Small intestine (tissue), 16 donors: ENCODE results near the gene SCGB2A2. TPM values are rescaled to one million over a fixed set of nuclear protein-coding genes. Genes with fewer than 3 reads are reported as not detected.

Experiments
- DNase-seq, 2 donors: peaks; one replicate each; pipeline versions ENCODE4 v3.0.0 to v3.0.0-alpha.2; 2013
- FAIRE-seq: peaks from 2 replicates; lab custom pipeline; 2012; peaks lifted over from hg19 to GRCh38; lab: Jason Lieb, UNC
- H3K27ac ChIP-seq, 3 donors: one replicate each; pipeline ENCODE4 v1.5.1; 2013; ENCODE audit warnings: low read length in 2 of 3, mild to moderate bottlenecking in 2 of 3, control low read depth in 1 of 3, inconsistent platforms in 1 of 3, low read depth in 1 of 3, moderate library complexity in 1 of 3
- H3K27me3 ChIP-seq, 3 donors: one replicate each; pipeline ENCODE4 v1.6.1; 2013; ENCODE audit warnings: low read length in 3 of 3, inconsistent platforms in 1 of 3; ENCODE audit not compliant: control insufficient read depth in 3 of 3, insufficient read depth in 3 of 3
- H3K36me3 ChIP-seq, 3 donors: one replicate each; pipeline ENCODE4 v1.6.1; 2013; ENCODE audit warnings: low read length in 3 of 3, inconsistent platforms in 1 of 3, low read depth in 1 of 3, mild to moderate bottlenecking in 1 of 3, moderate library complexity in 1 of 3; ENCODE audit not compliant: control insufficient read depth in 3 of 3, insufficient read depth in 2 of 3
- H3K4me1 ChIP-seq, 3 donors: one replicate each; pipeline ENCODE4 v1.6.1; 2013; ENCODE audit warnings: low read length in 2 of 3, inconsistent platforms in 1 of 3, low read depth in 1 of 3, mild to moderate bottlenecking in 1 of 3, moderate library complexity in 1 of 3; ENCODE audit not compliant: control insufficient read depth in 3 of 3, insufficient read depth in 2 of 3
- H3K4me3 ChIP-seq, 3 donors: one replicate each; pipeline ENCODE4 v1.5.1; 2013; ENCODE audit warnings: low read length in 3 of 3, control low read depth in 1 of 3, inconsistent platforms in 1 of 3, low read depth in 1 of 3, mild to moderate bottlenecking in 1 of 3, moderate library complexity in 1 of 3
- H3K9me3 ChIP-seq, 2 donors: one replicate each; pipeline ENCODE4 v1.6.1; 2013; ENCODE audit warnings: low read depth in 1 of 2, low read length in 1 of 2; ENCODE audit not compliant: control insufficient read depth in 2 of 2, insufficient read depth in 1 of 2
- WGBS, 3 donors: extraction: QIAGEN DNeasy Blood & Tissue Kit; methylation state at CpG; one replicate each; pipeline ENCODE4 v1.1.7; 2013; 5-methylcytosine and 5-hydroxymethylcytosine counted together
- long read RNA-seq, 10 donors: transcript quantifications; one replicate each; lab custom pipeline, GENCODE V29; 2026
- polyA plus RNA-seq, 4 donors: library from polyadenylated mRNA; stranded (reverse) in 3 of 4; unstranded in 1 of 4; fragments of 200-250 nt in 3 of 4; fragments of 120-200 nt in 1 of 4; gene quantifications; one replicate each; pipeline versions ENCODE4 v1.2.1 to v1.2.3, GENCODE V29; 2013
- donor health status: healthy with polysubstance abuse.
- donor health status: control.
- donor health status: control.
- donor health status: Bipolar disorder and iron deficiency.
- donor health status: healthy.

SCGB2A2 gene
- not detected for polyA plus RNA-seq
- long read RNA-seq, donor 1 = 0 reads
- long read RNA-seq, donor 2 = 0 reads
- long read RNA-seq, donor 3 = 0 reads
- long read RNA-seq, donor 4 = 0 reads
- long read RNA-seq, donor 5 = 0 reads
- long read RNA-seq, donor 6 = 0 reads
- long read RNA-seq, donor 7 = 0 reads
- long read RNA-seq, donor 8 = 0 reads
- long read RNA-seq, donor 9 = 0 reads
- long read RNA-seq, donor 10 = 0 reads

DNA sequence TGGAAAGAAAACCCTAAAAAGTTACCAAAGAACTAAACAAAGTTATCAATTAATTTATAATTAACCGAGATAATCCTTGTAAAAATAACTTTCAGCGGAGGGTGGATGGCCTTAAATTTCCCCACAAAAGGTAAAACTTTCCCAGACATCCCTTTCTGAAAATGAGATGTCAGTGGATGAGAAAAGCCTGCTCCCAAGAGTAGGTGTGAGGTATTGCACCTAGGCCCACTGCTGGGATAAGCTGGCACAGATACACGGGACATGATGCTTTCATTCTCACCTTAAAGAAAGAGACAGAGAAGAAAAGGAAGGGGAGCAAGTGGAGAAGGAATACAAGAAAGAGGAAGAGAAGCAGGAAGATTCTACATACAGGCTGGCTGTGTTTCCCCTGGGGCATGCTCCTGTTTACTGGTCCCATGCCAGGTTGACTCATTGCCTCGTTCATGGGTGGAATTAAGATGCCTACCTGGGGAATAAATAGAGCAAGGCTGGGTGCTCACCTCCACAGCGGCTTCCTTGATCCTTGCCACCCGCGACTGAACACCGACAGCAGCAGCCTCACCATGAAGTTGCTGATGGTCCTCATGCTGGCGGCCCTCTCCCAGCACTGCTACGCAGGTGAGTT lies at the start of gene SCGB2A2:
SCGB2A2 (plus strand) TSS at position 505 of the 625 bp plus-strand sequence; CDS start at position 564, 59 bp downstream.
- H3K9me3 ChIP-seq = no peaks in the 10 kb centered on the region
- DNase-seq (no peak), FAIRE-seq (no peak)
- H3K36me3 ChIP-seq = no peaks in the 10 kb centered on the region
- WGBS, 3 donors = 63 to 75% (median 70%) methylated on average over 10 of the region's 10 CpGs
- H3K27ac ChIP-seq = no peak within 1 kb of the TSS
- H3K27me3 ChIP-seq = peaks cover 0 to 5% (median 4%) of the 10 kb centered on the region in 3 donors
- no peak within 1 kb of the TSS for H3K4me3 ChIP-seq
- no peaks in the 10 kb centered on the region for H3K4me1 ChIP-seq

DNA sequence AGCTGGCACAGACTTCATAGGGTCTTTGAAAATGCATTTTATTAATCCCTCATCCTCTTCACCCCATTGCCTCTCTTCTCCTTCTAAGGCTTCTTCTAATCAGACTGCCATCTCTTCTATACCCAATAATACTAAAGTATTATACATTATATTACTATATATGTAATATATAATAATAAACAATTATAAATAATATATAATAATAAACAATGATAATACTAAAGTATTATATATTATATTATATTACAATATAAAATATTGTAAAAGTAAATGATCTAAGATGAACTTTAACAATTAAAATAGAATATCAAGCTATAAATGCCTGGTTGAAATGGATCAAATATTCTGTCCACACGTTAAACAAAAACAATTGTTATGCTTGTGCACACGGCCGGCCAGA lies 48.5 kb upstream of the SCGB2A2 start:
- peaks cover 0 to 16% of the 10 kb centered on the region in 2 donors for H3K9me3 ChIP-seq
- no peaks in the 10 kb centered on the region for H3K36me3 ChIP-seq
- no peak overlapping the region for H3K27ac ChIP-seq
- FAIRE-seq = peak; percentile 53
- DNase-seq = no peak
- no peak overlapping the region for H3K4me3 ChIP-seq
- H3K4me1 ChIP-seq = no peaks in the 10 kb centered on the region
- peaks cover 0 to 5% (median 0%) of the 10 kb centered on the region in 3 donors for H3K27me3 ChIP-seq
- 83 to 94% (median 92%) methylated on average over 3 of the region's 3 CpGs for WGBS, 3 donors

DNA sequence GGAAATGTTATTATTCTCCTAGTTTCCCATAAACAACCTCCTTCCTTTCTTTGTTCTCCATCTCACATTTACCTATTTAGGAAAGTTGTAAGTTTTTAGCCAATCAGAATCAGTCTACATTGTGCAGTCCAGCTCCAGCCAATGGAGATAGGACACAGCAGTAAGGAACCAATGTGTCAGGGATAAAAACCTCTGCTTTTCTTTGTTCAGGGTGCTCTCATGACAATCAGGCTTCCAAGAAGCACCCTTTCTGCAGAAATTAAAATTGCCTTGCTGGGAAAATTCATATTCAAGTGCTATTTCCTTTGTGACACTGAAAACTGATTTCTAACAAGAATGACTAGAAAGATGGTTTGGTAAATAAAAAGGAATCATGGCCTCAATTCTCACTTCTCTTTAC lies 46.9 kb upstream of the SCGB2A2 start:
- H3K9me3 ChIP-seq = peaks cover 0 to 16% of the 10 kb centered on the region in 2 donors
- H3K4me1 ChIP-seq = no peaks in the 10 kb centered on the region
- H3K4me3 ChIP-seq = no peak overlapping the region
- no peak overlapping the region for H3K27ac ChIP-seq
- DNase-seq (no peak), FAIRE-seq (no peak)
- no peaks in the 10 kb centered on the region for H3K36me3 ChIP-seq
- peaks cover 0 to 5% (median 0%) of the 10 kb centered on the region in 3 donors for H3K27me3 ChIP-seq

DNA sequence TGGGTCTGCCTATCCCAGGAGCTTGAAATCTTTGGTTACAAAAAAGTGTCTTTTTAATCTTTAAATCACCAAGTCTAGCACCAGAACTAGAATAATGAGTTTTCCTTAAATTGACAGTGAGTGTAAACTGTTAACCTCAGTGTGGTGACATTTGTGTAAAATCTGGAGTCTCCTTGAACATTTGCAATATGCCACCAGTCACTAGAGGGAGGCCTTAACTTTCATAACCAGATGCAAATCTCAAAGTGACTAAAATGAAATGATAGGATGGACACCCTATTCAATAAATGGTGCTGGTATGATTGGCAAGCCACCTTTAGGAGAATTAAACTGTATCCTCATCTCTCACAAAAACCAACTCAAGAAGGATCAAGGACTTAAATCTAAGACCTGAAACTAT lies 36.2 kb upstream of the SCGB2A2 start:
- H3K36me3 ChIP-seq = no peaks in the 10 kb centered on the region
- FAIRE-seq (no peak), DNase-seq (no peak)
- H3K4me3 ChIP-seq = no peak overlapping the region
- no peaks in the 10 kb centered on the region for H3K4me1 ChIP-seq
- peaks cover 0 to 2% (median 0%) of the 10 kb centered on the region in 3 donors for H3K27me3 ChIP-seq
- H3K9me3 ChIP-seq = no peaks in the 10 kb centered on the region
- H3K27ac ChIP-seq = no peak overlapping the region

DNA sequence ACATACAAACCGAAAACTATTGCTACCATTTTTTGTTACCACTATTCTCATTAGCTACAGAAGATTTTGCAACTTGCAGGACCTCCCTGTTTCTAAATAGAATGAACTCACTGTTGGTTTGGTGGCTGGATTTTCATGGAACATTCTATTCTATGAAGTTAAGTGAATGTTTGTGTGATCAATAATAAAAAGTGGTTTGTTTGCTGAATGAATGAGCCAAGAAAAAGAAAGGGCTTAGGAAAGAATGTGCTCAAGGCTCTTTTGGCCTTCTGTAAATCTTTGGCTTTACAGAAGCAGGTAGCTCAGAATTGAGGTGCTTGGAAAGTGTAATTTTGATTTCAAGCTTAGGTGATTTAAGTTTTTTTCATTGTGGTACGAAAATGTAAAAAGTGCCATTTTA lies 33.8 kb upstream of the SCGB2A2 start:
- no peaks in the 10 kb centered on the region for H3K36me3 ChIP-seq
- DNase-seq (no peak), FAIRE-seq (no peak)
- H3K9me3 ChIP-seq = no peaks in the 10 kb centered on the region
- 68 to 74% (median 71%) methylated on average over 2 of the region's 2 CpGs for WGBS, 3 donors
- no peak overlapping the region for H3K27ac ChIP-seq
- peaks cover 0 to 3% (median 2%) of the 10 kb centered on the region in 3 donors for H3K27me3 ChIP-seq
- H3K4me1 ChIP-seq = no peaks in the 10 kb centered on the region
- H3K4me3 ChIP-seq = no peak overlapping the region

DNA sequence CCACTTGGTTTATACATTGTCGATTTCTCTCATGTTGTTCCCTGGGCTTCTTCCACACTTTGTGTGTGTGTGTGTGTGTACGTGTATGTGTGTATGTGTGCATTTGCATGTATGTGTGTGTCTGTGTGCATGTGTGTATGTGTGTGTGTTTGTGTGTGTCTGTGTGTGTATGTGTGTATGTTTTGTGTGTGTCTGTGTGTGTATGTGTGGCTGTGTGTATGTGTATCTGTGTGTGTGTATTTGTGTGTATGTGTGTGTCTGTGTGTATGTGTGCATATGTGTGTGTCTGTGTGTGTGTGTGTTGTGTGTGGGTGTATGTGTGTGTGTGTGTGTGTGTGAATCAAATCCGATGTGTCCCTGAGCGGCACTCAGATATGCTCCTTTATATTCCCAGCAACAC lies 32.5 kb upstream of the SCGB2A2 start:
- Histone ChIP-seq H3K36me3 (no peaks in the 10 kb centered on the region), H3K4me1 (no peaks in the 10 kb centered on the region), H3K27ac (no peak overlapping the region), H3K27me3 (peaks cover 0 to 4% (median 3%) of the 10 kb centered on the region in 3 donors), H3K4me3 (no peak overlapping the region), H3K9me3 (no peaks in the 10 kb centered on the region)
- WGBS, 3 donors = 66 to 68% (median 67%) methylated on average over 4 of the region's 4 CpGs
- DNase-seq (no peak), FAIRE-seq (no peak)

DNA sequence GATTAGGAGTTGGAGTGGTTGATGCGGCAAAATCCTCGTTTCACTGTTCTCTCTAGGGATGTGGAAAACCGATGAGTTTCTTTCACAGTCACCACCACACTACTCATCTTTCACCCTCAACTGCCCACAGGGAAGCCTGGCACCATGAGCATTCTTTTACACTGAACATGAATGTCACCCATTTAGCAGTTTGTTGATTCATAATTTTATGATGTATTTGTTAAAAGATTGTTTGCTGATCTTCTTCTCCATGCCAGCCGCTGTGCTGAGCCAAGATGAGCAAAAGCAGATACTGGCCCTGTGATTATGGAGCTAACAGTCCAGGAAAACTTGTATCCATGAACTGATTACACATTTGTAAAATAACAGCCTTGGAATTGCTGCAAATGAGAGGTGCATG lies 31.8 kb upstream of the SCGB2A2 start:
- no peak overlapping the region for H3K27ac ChIP-seq
- no peak for DNase-seq
- H3K27me3 ChIP-seq = peaks cover 0 to 5% (median 4%) of the 10 kb centered on the region in 3 donors
- FAIRE-seq = no peak
- no peak overlapping the region for H3K4me3 ChIP-seq
- 83 to 86% (median 84%) methylated on average over 4 of the region's 4 CpGs for WGBS, 3 donors
- no peaks in the 10 kb centered on the region for H3K36me3 ChIP-seq
- H3K9me3 ChIP-seq = no peaks in the 10 kb centered on the region
- H3K4me1 ChIP-seq = no peaks in the 10 kb centered on the region

DNA sequence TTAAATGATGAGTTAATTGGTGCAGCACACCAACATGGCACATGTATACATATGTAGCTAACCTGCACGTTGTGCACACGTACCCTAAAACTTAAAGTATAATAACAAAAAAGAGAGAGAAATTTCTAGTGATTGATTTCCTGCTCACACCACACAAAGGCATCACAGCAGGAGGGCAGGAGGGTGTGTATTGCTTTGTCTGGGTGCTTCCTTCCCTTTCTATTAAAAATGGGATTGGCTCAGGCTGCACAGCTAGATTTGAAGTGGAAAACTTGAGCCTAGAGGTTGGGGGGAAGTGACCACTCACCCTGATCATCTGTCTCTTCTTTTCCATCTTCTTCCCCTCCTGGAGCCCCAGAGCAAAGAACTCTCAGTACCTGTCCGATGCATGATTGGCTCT lies 28.9 kb upstream of the SCGB2A2 start:
- WGBS, 3 donors = 85 to 89% (median 86%) methylated on average over 3 of the region's 3 CpGs
- DNase-seq (no peak), FAIRE-seq (no peak)
- Histone ChIP-seq H3K27me3 (peaks cover 0 to 5% (median 2%) of the 10 kb centered on the region in 3 donors), H3K4me1 (no peaks in the 10 kb centered on the region), H3K4me3 (no peak overlapping the region), H3K27ac (no peak overlapping the region), H3K36me3 (no peaks in the 10 kb centered on the region), H3K9me3 (no peaks in the 10 kb centered on the region)
